ENCODE data around the gene DDX20.

DDX20 gene, protein sequence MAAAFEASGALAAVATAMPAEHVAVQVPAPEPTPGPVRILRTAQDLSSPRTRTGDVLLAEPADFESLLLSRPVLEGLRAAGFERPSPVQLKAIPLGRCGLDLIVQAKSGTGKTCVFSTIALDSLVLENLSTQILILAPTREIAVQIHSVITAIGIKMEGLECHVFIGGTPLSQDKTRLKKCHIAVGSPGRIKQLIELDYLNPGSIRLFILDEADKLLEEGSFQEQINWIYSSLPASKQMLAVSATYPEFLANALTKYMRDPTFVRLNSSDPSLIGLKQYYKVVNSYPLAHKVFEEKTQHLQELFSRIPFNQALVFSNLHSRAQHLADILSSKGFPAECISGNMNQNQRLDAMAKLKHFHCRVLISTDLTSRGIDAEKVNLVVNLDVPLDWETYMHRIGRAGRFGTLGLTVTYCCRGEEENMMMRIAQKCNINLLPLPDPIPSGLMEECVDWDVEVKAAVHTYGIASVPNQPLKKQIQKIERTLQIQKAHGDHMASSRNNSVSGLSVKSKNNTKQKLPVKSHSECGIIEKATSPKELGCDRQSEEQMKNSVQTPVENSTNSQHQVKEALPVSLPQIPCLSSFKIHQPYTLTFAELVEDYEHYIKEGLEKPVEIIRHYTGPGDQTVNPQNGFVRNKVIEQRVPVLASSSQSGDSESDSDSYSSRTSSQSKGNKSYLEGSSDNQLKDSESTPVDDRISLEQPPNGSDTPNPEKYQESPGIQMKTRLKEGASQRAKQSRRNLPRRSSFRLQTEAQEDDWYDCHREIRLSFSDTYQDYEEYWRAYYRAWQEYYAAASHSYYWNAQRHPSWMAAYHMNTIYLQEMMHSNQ

GRCh38 chr1:111755331-111756123 lies at the start of gene DDX20:
Gene DDX20 (plus strand): TSS chr1:111755901. CDS start chr1:111755925, 24 bp downstream.
- DNase-seq = peak; percentile 96

DNA sequence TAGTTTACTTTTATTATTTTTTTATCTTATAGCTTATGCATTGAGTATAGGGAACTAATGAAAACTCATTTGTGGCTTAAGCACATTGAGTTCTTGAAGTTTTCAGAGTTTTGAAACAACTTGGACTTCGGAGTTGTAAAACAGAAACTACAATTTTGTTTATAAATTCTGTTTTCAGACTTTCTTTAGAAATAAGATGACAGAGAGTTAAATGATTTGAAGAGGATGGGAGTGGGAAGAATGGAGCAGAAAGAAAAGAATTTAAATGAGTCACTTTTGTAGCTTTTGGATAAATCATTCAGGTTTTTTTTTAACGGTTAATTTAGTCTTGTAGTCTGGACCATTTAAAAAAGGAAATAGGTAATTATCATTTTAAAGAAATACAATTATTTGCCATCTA lies 48.8 kb upstream of the DDX20 start:
- no peak for DNase-seq

GRCh38 chr1:111707906-111708305 lies 47.8 kb upstream of the DDX20 start:
- DNase-seq = no peak

DNA sequence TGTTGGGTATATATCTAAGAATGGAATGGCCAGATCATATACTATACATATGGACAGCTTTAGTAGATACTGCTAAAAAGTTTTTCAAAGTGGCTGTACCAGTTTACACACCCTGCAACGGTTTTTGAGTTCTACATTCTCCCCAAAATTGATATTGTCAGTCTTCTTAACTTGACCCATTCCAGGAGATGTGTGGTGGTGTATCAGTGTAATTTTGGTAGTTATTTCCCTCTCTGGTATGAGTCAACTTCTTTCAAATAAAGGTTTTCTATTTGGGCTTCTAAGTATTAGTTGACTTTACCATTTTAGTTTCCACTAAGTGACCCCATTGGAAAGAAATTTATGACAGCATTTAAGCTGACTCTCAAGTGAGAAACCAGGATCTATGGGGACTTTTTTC lies 45.7 kb upstream of the DDX20 start:
- DNase-seq = no peak

GRCh38 chr1:111716333-111716732 lies 39.4 kb upstream of the DDX20 start:
- DNase-seq = no peak

GRCh38 chr1:111717450-111717849 lies 38.3 kb upstream of the DDX20 start:
- DNase-seq = no peak

DNA sequence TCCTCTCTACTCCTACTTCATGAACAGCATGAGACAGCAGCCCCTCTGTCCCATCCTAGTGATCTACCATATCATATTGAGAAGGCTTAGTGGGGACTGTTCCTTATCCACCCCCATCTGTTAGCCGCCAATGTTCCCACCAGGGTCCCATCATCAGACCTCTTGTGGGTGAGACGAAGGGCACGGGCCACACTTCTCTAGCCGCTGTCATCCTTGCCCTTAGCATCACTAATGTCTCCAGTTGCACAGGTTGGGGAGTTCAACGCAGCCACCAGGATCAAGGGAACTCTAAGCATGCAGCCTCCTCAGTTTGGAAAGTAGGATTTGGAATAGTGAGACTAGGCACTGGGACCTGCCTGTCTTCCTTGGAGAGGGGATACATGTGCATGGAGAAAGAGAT lies 36.6 kb upstream of the DDX20 start:
- no peak for DNase-seq

DNA sequence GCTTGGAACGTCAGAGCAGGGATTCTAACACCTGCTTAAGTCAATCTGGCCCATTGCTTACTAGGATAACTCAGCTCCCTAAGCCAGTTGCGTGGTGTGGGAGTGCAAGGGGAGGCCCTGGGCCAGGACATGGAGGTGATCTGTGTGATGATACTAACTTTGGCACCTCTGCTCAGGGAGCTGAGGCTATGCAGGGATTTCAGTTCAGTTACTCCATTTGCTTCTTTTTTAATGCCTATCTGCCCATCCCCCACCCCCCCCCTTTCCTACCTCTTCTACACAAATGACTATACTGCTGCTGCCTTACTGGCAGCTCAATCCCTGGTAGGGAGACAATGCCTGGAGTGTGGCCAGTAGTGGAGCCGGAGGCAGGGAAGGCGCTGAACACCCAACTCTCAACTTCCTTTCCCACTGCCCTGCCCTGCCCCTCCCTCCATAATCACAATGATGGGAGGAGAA lies 36.0 kb upstream of the DDX20 start:
- no peak for DNase-seq

DNA sequence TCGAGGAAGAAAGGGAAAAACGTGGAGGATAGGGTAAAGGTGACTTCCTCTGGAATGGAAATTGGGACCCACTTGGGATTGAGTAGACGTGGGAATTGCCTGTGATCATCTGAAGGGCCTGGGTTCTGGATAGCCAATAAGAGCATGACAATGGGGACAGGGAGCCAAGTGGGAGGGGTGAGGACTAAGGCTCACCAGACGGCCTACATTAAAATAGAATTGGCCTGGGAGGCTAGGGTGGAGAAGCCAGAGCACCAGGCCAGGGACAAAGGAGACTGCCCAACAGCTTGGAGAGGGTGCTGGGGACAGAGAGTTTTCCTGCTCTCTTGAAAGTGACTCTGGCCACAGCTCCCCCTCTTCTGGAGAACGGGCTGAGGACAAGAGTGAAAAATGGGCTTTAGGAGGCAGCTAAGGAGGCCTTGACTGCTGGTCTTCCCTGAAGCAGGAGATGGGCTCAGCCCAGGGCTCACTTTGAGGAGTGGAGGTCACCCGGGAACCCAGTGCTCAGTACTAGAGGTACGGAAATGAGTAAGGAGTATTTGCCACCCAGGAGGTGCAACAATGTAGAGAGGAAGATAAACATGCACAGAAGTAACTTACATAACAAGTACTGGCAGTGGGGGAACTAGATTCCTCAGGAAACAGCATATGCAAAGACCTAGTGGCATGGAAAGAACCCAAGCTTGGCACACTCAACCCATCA lies 35.3 kb upstream of the DDX20 start:
- DNase-seq = no peak

DNA sequence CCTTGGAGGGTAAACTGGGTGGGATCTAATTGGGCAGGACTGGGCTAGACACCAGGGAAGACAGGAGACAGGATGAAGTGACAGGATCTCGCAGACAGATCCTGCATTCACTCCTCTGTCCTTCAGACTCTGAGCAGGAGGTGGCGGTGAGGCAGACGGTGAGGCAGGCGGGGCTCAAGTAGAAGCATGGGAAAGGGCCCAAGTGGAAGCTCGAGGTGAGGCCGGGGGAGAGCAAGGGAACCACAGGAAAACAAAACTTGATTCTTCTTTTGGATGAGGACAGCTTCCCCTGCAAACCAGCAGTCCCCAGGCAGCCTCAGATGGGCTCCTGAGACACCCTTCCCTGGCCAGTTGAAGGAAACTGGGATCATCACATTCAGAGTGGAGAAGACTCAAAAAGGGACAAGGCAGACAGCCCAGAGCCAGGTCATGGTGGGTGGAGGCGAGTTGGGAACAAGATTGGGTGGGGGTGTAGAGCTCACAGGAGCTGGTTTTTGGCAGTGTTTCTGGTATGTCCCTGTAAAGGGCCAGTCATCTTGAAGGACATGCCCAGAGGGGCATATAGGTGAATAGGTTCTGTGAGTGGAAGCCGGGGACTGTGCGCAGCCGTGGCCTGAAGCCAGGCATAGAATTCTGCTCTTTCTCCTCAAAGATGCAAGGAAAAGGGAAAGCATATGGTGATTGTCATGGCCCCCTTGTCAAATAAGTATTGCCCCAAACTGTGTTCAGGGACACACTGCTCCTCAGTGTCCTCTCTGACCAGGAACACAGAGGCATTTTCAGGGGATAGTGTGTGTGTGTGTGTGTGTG lies 34.5 kb upstream of the DDX20 start:
- no peak for DNase-seq

DNA sequence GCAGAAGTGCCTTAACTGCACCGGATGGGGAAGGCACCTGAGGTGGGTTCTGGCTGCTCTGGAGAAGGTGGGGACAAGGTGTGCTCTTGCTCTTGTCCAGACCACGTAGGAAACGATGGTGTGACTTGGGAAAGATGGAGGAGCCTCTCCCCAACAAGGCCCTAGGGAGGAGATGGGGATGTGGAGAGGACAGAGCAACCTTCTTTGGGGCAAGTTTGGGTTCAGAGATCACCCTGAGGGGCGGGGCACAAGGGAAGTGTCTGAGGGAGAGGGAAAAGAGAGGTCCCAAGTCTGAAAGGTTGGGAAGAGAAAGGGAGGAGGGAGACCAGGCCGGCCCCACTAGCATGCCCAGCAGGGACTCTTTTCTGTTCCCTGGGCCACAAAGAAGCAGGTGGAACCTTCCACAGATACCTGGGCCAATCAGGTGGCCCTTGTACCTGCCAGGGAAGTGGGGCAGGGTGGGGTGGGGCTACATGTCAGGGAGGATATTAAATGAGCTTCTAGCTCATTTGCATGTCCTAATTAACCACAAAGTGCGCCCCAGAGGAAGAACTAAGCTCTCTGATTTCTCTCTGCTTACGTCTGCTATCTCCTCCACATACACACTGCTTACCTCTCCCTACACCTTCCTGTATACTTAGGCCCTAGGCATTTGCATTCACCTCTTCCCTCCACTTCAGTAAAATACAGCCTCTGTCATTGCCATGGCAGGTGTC lies 32.5 kb upstream of the DDX20 start:
- DNase-seq = no peak

- no peak for DNase-seq
Observed at GRCh38 chr1:111723871-111724270, 31.8 kb upstream of the DDX20 start.

DNA sequence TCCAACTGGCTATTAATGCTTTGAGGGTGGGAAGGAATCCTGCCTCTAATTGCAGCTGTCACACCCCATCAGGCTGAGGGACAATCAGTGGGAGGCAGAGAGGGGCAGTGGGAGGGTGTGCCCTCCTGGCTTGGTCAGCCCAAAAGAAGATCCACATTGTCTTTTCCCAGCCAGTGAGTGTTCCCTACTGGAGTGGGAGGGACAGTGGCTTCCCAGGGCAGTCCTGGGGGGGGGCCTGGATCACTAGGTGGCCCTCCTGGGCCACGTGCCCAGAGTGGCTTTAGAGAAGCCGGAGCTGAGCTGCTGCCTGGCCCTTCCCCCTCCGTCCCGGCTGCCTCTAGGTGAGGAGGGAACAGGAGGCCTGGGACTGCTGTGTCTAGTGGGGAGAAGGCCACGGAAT lies 30.5 kb upstream of the DDX20 start:
- DNase-seq = no peak

DNA sequence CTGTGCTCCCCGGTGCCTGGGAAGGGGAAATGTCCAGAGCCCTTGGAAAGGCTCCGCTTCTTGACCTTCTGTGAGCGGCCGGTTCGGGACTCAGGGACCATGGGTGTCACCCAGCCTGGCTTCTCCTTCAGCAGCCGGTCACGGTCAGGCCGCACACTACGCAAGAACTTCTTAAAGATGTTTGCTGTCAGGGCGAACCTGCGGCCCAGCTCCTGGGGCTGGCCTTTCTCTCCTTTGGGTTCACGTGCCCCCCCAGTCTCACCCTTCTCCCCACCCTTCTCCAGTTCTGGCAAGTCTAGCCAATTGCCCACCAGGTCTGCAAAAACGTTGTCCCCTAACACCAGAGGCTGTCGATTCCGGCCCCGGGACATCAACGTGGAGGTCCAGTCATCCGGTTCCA lies 28.6 kb upstream of the DDX20 start:
- DNase-seq = no peak

DNA sequence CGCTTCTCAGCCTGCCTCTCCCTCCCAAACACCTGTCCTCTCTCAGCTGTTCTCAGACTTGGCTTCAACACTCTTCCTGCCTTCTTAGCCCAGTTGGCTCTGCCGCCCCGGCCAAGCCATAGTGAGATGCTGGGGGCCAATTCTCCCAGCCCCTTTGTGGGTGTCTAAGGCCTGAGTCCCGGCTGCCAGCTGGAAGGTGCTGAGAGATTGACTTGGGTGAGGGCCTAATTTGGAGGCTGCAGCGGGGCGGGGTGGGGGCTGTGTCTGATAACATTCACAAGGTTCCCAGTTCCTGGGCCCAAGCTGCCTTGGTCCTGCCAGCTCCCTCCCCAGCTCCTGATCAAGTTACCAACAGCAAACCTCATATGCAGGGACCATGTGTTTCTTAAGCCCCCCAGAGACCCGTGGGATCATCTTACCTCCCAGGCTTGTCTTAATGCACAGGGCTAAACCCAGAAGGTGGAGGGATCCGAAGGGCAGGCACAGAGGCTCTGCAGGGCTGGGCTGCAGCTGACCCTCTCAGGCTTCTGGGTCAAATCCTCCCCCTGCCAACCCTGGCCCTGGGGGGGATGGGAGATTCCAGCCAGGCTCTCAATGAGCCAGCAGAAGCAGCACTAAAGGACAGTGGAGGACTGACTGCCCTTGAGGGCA lies 26.3 kb upstream of the DDX20 start:
- peak; percentile 81 for DNase-seq

- no peak for DNase-seq
Observed at GRCh38 chr1:111729946-111730681, 25.6 kb upstream of the DDX20 start.

DNA sequence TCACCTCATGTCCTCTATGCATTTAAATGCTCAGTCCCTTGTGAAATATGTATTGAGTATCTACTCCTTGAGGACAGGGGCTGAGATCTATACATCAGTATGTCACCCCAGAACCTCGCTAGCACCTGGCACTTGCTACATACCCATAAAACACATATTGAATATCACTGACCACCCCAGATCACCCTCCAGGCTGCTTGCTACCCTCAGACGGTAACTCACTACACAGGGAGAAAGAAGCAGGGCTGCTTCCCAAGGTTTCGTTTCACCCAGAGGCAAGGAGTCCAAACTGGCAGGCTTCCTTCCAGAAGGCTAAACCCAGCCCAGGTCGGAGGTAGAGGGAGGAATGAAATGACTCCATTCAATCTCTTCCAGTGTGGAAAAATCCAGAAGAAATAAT lies 25.0 kb upstream of the DDX20 start:
- DNase-seq = no peak

DNA sequence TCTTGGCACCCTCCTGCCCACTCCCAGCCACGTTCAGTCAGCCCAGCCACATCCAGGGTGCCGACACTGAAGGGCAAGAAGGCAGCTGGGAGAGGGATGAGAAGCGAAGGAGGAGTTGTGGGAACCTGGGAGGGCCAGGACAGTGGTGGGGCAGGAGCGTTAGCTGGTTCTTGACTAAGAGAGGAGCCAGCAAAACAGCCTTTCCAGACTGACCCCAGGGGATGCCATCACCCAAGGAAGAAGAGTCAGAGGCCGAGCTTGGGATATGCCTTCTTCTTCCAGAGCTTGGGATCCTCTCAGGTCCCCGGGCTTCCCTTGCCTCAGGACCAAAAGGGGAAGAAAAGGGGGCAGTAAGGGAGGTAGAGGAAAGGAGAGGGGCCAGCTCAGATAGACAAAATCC lies 23.7 kb upstream of the DDX20 start:
- no peak for DNase-seq

- DNase-seq = no peak
Observed at GRCh38 chr1:111732718-111733117, 23.0 kb upstream of the DDX20 start.
